Renal cortical epithelial cell (primary cell): ENCODE measurements around the gene PARP4. TPM values are rescaled to one million over a fixed set of nuclear protein-coding genes. Genes with fewer than 3 reads are reported as not detected.
A peak's percentile ranks its signal among the peaks of the same experiment; 100 is the strongest.
"Not testable (repeated sequence)": the region's sequence is repeated elsewhere in the genome, so short reads cannot be mapped to it uniquely, and the experiment has no call there.

Experiments
- DNase-seq: peaks from one replicate; pipeline ENCODE4 v3.0.0-alpha.2; 2011; ENCODE audit warnings: low read depth
- total RNA-seq: library from RNA; depleted of rRNA; stranded (reverse); fragments of >200 nt; gene quantifications from 2 replicates; pipeline ENCODE4 v1.2.3, GENCODE V29; 2014

PARP4 gene
- total RNA-seq, 1 donor from 2014 or later = 124 TPM

GRCh38 chr13:24506283-24506682 lies 6.3 kb downstream of the PARP4 start:
- DNase-seq = not testable (repeated sequence)

DNA sequence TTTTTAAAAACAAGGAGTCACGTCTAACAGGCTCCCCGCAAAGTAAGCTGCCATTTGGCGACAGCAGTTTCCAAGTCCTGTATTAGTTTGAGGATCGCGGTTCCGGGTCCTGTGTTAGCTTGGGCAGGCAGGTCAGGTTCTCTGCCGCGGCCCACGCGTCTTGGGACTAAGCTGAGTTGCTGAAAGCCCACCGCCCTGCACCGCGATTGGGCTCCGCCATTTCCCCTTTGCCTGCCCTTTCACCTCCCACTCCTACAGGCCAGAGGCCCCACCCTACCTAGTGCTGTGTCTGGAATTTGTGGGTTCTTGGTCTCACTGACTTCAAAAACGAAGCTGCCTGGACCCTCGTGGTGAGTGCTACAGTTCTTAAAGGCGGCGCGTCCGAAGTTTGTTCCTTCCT lies 6.8 kb downstream of the PARP4 start:
- DNase-seq = no peak

DNA sequence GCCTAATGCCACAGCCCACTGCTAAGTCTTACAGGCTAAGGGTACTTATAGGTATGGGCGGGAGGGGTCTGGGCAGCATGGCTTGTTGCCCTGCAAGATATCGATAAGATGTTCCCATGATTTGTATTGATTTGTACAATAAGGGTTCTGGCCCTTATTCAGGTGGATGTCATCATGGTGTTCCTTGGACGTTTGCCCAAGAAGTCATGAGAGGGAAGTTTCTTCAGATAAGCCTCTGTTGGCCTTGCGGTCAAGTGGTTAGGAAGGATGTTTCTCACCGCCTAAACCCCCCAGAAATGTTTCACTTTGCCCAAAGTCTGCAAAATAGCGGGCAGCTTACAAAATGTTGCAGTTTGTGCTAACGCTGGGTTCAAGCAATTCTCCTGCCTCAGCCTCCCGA lies 7.3 kb downstream of the PARP4 start:
- DNase-seq = no peak

GRCh38 chr13:24503379-24503696 lies 9.2 kb downstream of the PARP4 start:
- DNase-seq = no peak

GRCh38 chr13:24502533-24503378 lies 9.8 kb downstream of the PARP4 start:
- peak; percentile 87 for DNase-seq

DNA sequence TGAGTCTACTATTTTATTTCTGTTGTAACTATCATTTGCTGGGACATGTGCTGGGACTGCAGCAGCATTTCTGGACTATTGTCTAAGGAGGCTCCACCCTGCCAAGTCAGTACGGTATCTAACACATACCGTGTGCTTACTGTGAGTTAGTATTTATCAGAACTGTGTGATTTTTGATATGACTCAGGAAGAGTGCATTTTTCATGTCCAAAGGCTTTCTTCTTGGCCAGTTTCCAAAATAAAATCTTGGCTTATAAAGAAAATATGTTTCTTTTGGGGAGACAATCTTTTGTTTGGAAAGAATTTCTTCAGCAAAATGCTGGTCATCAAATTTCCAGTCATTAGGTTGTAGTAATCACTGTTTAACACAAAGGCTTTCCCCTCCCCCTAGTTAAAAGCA lies 11.6 kb downstream of the PARP4 start:
- DNase-seq = peak; percentile 25

DNA sequence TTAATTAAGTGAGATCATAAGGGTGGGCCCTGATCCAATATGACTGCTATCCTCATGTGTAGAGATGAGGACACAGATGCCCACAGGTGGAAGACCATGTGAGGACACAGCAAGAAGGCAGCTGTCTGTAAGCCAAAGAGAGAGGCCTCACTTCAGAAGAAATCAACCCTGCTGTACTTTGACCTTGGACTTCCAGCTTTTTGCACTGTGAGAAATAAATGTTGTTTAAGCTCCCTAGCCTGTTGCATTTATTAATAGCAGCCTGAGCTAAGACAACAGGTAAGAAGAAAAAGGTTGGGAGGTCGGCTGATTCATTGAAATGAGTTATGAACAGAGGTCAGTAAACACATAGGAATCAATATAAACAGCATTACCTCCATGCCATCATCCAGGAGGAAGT lies 14.8 kb downstream of the PARP4 start:
- no peak for DNase-seq

DNA sequence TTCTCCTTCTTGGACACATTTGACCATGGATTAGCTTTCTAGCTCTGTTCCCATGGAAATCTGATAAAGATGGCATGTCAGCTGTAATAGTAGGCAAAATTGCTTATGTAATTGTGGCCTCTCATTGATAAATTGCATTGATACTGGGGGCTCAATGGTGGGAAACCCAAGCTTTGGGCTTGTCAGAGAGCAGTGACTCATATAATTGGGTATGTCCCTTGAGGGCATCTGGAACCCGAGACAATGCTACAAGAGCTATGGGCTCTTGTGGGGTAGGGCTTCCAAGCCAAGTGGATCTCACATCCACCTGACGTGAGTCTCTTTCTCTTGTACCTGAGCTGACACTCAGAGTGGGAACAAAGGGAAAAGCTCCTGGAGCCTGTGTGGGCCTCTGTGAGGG lies 16.3 kb downstream of the PARP4 start:
- DNase-seq = not testable (repeated sequence)

DNA sequence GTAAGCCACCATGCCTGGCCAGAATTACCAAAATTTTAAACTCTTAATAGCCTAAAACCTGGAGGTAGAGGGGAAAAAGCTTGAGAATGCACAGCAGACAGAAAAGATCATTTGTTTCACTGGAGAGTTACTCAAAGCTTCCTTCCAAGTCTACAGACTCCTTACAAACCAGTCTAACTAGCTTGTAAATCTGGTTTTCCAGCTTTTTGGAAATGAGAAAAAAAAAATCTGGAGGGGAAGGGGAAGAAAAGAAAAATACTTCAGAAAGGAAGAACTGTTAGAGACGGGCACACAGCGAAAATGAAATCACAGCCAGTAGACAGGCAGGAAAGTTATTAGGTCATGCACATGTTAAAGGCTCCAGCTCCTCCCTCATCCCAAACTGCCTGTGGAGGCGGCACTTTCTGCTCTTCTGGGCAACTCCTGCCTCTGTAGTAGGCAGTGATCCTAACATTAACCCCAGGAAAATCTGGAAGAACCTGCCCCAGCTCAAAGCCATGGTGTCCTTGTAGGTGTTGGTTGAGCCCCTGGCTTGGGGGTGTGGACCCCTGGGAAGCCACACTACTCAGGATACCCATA lies 17.3 kb downstream of the PARP4 start:
- DNase-seq = no peak

- peak; percentile 31 for DNase-seq
Observed at GRCh38 chr13:24493356-24493755, 19.2 kb downstream of the PARP4 start.

DNA sequence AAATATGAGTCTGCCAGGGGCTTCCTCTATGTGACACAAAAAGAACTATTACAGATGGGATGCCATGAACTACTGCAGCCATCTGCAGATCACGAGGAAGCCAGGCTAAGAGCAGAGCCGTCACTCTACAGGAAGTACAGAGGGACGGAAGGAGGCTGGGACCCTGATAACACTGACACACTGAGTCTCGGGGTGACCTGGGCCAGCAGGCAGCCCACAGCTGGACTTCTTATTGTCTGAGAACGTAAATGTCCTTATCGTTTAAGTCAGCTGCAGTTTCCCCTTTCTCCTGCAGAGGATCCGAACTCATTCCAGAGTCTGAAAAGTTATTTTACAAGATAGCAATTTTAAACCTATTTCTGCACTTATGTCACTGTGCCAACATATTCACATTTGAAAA lies 20.7 kb downstream of the PARP4 start:
- no peak for DNase-seq

- no peak for DNase-seq
Observed at GRCh38 chr13:24489721-24490120, 22.9 kb downstream of the PARP4 start.

- not testable (repeated sequence) for DNase-seq
Observed at GRCh38 chr13:24488092-24488491, 24.5 kb downstream of the PARP4 start.

- DNase-seq = not testable (repeated sequence)
Observed at GRCh38 chr13:24486017-24486657, 26.4 kb downstream of the PARP4 start.

GRCh38 chr13:24473686-24474085 lies 38.9 kb downstream of the PARP4 start:
- DNase-seq = no peak

DNA sequence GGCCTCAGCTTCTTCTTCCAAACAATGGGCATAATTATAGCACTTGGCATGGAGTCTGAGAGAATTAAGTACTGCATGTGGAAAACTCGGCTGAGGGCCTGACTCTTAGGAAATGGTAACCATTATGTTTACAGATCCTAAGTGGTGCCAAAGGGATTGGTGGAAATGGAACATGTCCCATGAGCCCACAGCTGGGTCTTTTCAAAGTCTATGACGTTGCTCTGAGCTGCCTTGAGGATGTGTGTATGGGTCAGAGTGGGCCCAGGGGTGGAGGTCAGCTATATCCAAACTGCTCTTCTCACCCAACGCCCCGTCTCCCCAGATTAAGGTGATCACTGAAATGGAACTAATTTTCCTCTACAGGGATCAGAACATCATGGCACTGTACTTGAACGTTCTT lies 40.4 kb downstream of the PARP4 start:
- DNase-seq = not testable (repeated sequence)

- DNase-seq = no peak
Observed at GRCh38 chr13:24463078-24463477, 49.5 kb downstream of the PARP4 start.

GRCh38 chr13:24460256-24460655 lies 52.3 kb downstream of the PARP4 start:
- DNase-seq = no peak

- DNase-seq = no peak
Observed at GRCh38 chr13:24459726-24460125, 52.9 kb downstream of the PARP4 start.

GRCh38 chr13:24459234-24459633 lies 53.3 kb downstream of the PARP4 start:
- peak; percentile 5 for DNase-seq

DNA sequence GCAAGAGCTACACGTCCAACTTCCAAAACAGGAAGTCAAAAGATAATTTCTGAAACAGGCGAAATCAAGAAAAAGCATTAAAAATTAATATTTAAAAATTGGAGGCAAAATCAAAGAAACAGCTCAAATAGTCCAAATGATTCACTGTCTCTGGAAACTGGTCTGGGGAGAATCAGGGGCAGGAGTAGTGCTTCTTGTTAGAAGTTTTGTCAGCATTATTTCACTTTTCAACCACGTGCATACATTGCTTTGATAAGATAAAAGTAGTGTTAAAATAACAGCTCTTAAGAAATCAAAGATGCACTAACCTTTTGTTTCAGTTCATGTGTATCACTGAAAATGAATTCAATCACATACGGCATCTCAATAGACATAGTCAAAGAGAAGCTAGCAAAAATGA lies 53.8 kb downstream of the PARP4 start:
- DNase-seq = no peak

DNA sequence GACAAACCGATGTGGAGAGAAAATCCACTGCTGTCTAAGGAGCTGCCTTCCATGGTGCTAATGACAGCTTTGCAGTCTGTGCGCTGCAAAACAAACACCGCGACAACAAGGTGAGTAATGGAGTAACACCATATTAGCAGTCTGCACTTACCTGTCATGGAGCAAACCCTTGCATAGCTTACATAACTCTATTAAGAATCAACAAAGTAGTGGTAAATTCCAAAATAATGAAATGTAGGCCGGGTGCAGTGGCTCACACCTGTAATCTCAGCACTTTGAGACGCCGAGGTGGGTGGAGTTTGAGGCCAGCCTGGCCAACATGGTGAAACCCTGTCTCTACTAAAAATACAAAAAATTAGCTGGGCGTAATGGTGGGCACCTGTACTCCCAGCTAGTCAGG lies 56.2 kb downstream of the PARP4 start:
- DNase-seq = no peak

DNA sequence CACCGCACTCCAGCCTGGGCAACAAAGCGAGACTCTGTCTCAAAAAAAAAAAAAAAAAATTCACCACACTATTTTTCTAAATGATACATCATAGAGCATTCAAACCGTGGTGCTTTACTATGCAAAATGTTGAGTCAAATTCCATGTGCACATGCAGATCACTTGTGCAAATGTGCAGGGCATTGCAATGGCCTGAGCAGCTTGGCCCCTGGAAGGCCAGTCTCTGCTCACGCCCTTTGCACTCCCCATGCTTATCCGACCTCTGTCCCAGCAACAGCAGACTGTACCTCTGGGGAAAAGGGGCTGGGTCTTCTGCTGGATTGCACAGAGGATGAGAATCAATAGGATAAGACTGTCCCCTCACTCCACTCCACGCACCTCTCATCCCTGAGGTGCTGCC lies 58.5 kb downstream of the PARP4 start:
- no peak for DNase-seq
